Gastrocnemius medialis (tissue), 4 donors: Measurements from ENCODE around the gene PRDX5. TPM values are rescaled to one million over a fixed set of nuclear protein-coding genes. Genes with fewer than 3 reads are reported as not detected.

ENCODE experiments used
- ATAC-seq, 2 donors: fragments of 150-250 bp; one replicate each; pipeline ENCODE4 v1.9.1; 2016
- DNase-seq, 2 donors: peaks; one replicate each; pipeline ENCODE4 v3.0.0-alpha.2; 2019
- H3K27ac ChIP-seq, 4 donors: fragments of 200-600 bp; sonication (generic); 1 replicate in 1 of 4; 2 replicates in 3 of 4; pipeline ENCODE4 v1.5.1; 2016 to 2018; ENCODE audit warnings: mild to moderate bottlenecking in 2 of 4, moderate library complexity in 1 of 4
- H3K27me3 ChIP-seq, 3 donors: fragments of 200-600 bp; sonication (generic) in 2 of 3; 1 replicate in 1 of 3; 2 replicates in 2 of 3; pipeline versions ENCODE4 v1.5.1 to v1.6.0; 2016 to 2019; ENCODE audit warnings: mild to moderate bottlenecking in 1 of 3, moderate library complexity in 1 of 3
- H3K36me3 ChIP-seq, 2 donors: fragments of 200-600 bp; sonication (generic) in 1 of 2; one replicate each; pipeline ENCODE4 v1.5.1; 2017 to 2018
- H3K4me1 ChIP-seq, 2 donors: fragments of 200-600 bp; sonication (generic) in 1 of 2; one replicate each; pipeline ENCODE4 v1.5.1; 2016 to 2017; ENCODE audit warnings: mild to moderate bottlenecking in 2 of 2
- H3K4me3 ChIP-seq, 4 donors: fragments of 200-600 bp; sonication (generic) in 3 of 4; 1 replicate in 1 of 4; 2 replicates in 3 of 4; pipeline ENCODE4 v1.5.1; 2016 to 2019; ENCODE audit warnings: mild to moderate bottlenecking in 2 of 4
- H3K9me3 ChIP-seq, 3 donors: fragments of 200-600 bp; sonication (generic) in 2 of 3; 1 replicate in 1 of 3; 2 replicates in 2 of 3; pipeline ENCODE4 v1.5.1; 2016 to 2019
- POLR2A ChIP-seq, 2 donors: fragments of 450-650 bp; IDR thresholded peaks; one replicate each; pipeline ENCODE4 v1.6.1; 2017; ENCODE audit warnings: antibody characterized with exemption in 2 of 2, mild to moderate bottlenecking in 2 of 2, moderate library complexity in 2 of 2
- in situ Hi-C, 4 donors: fragments of 200-750 bp; cut with MboI; loops; one replicate each; pipeline versions ENCODE4 v1.15.0 to v1.8.0; 2017; ENCODE audit warnings: low sequenced_read_pairs in 4 of 4
- intact Hi-C: fragments of 100-400 bp; cut with DNase I; formaldehyde crosslinking; loops from one replicate; pipeline ENCODE4 v1.15.1; 2023; ENCODE audit warnings: low total_unique reads
- total RNA-seq, 4 donors: library from RNA; depleted of rRNA; stranded (reverse); fragments of >200 nt; gene quantifications; one replicate each; pipeline versions ENCODE4 v1.1.0 to v1.2.3, GENCODE V29; 2016
- TF ChIP-seq, protein P1 (sequence below), 5 experiments: fragments of 450-650 bp in 3 of 5; fragments of 200-600 bp in 2 of 5; sonication (generic) in 2 of 5; IDR thresholded peaks in 4 of 5; conservative IDR thresholded peaks in 1 of 5; 1 replicate in 4 of 5; 2 replicates in 1 of 5; pipeline ENCODE4 v1.5.1; 2016 to 2019; ENCODE audit warnings: antibody characterized with exemption in 5 of 5, mild to moderate bottlenecking in 3 of 5, moderate library complexity in 3 of 5

Gene PRDX5
- total RNA-seq, 4 donors from 2014 or later = 170 to 257 (median 219) TPM

DNA sequence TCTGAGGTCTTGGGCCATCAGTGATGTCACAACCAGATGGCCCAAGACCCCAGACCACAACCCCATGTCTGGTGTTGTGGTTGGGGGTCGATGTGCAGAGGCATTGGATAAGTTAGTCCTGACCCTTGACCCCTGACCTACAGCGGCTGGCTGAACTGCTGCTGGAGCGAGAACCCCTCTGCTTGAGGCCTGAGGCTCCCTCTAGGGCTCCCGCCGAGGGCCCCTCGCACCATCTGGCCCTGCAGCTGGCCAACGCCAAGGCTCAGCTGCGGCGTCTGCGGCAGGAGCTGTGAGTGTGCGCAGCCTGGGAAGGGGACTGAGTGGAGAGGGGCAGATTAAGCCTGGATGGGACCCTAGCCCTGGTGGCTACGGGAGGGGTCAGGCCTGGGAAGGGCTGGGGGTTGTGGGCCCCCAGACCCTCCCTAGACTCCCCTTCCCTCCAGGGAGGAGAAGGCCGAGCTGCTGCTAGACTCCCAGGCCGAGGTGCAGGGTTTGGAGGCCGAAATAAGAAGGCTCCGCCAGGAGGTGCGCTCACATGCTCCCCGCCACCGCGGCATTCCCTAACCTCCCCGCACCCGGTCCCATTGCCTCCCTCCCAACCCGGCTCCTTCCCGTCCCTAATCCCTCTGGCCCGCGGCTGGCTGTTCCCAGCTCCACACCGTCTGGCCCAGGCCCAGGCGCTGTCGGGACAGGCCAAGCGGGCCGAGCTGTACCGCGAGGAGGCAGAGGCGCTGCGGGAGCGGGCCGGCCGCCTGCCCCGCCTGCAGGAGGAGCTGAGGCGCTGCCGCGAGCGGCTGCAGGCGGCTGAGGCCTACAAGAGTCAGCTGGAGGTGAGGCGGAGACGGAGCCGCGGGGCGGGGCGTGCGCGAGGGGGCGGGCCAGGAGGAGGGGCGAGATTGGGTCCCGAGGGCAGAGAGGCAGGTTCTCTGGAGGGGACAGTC is 24.2 kb downstream of the PRDX5 start:
- TF ChIP-seq POLR2A (IDR thresholded peaks at IDR 0.05) = peak; percentile 44 to 47
- TF ChIP-seq, protein P1, sequence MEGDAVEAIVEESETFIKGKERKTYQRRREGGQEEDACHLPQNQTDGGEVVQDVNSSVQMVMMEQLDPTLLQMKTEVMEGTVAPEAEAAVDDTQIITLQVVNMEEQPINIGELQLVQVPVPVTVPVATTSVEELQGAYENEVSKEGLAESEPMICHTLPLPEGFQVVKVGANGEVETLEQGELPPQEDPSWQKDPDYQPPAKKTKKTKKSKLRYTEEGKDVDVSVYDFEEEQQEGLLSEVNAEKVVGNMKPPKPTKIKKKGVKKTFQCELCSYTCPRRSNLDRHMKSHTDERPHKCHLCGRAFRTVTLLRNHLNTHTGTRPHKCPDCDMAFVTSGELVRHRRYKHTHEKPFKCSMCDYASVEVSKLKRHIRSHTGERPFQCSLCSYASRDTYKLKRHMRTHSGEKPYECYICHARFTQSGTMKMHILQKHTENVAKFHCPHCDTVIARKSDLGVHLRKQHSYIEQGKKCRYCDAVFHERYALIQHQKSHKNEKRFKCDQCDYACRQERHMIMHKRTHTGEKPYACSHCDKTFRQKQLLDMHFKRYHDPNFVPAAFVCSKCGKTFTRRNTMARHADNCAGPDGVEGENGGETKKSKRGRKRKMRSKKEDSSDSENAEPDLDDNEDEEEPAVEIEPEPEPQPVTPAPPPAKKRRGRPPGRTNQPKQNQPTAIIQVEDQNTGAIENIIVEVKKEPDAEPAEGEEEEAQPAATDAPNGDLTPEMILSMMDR (IDR thresholded peaks at IDR 0.05 in 4 of 5, conservative IDR thresholded peaks at IDR 0.05 in 1 of 5) = peak in 4 of 5 experiments; percentile 21 to 62 (median 38)
- intact Hi-C loops = loop anchor here (1.0 to 5.0 kb wide), 3 partner anchors 13 to 35 kb away; partner anchors contain the start of genes ESRRA and PRDX5

DNA sequence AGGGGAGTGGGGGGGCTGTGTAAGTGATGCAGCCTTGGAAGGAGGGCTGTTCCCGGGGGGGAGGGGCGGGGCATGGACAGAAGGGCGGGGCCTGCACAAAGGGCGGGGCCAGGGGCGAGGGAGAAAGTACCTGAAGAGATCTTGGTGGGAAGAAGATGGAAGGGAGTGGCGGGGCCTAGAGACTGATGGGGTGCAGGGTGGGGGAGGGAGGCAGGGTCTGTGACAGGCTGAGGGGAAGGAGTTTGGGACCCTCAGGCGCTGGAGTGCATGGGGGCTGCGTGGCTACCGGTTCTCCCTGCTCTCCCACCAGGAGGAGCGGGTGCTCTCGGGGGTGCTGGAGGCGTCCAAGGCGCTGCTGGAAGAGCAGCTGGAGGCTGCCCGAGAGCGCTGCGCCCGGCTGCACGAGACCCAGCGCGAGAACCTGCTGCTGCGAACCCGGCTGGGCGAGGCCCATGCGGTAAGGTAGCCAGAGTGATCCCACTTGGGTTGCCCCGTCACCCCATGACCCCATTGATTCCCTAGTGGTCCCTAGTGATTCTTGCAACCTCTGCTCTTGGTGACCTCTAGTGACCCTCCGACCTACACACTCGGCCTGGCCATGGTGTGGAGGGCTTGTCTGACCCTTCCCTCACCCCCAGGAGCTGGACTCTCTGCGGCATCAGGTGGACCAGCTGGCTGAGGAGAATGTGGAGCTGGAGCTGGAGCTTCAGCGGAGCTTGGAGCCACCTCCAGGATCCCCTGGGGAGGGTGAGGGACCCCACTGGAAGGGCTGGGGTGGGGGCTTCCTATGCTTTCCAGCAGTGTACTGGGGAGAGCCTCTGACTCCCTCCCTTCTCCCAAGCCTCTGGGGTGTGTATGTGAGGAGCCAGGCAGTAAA is 25.2 kb downstream of the PRDX5 start:
- intact Hi-C loops = loop anchor here (1.0 to 5.0 kb wide), 3 partner anchors 12 to 36 kb away; partner anchors contain the start of genes ESRRA and PRDX5
- peak overlapping the region; percentile 80 to 91 (median 84) for H3K27ac ChIP-seq
- H3K9me3 ChIP-seq = no peaks in the 10 kb centered on the region
- peaks cover 0 to 4% of the 10 kb centered on the region in 2 donors for H3K4me1 ChIP-seq
- DNase-seq (no peak), ATAC-seq (peak; percentile 60 to 62)
- in situ Hi-C loops = no loop called here
- no peaks in the 10 kb centered on the region for H3K27me3 ChIP-seq
- no peak for TF ChIP-seq POLR2A (IDR thresholded peaks at IDR 0.05)
- TF ChIP-seq, protein P1 (IDR thresholded peaks at IDR 0.05 in 4 of 5, conservative IDR thresholded peaks at IDR 0.05 in 1 of 5) = no peak
- peak overlapping the region; percentile 40 to 80 (median 57) for H3K4me3 ChIP-seq
- no peaks in the 10 kb centered on the region for H3K36me3 ChIP-seq

More for the DNA sequence above, 24.2 kb downstream of the PRDX5 start:
- Histone ChIP-seq H3K27me3 (no peaks in the 10 kb centered on the region), H3K27ac (peak overlapping the region; percentile 80 to 91 (median 84)), H3K9me3 (no peaks in the 10 kb centered on the region), H3K4me3 (peak overlapping the region; percentile 40 to 80 (median 57)), H3K36me3 (no peaks in the 10 kb centered on the region), H3K4me1 (peaks cover 0 to 4% of the 10 kb centered on the region in 2 donors)
- in situ Hi-C loops = no loop called here
- peak; percentile 80 to 92 for DNase-seq
- ATAC-seq = peak; percentile 91 to 93

DNA sequence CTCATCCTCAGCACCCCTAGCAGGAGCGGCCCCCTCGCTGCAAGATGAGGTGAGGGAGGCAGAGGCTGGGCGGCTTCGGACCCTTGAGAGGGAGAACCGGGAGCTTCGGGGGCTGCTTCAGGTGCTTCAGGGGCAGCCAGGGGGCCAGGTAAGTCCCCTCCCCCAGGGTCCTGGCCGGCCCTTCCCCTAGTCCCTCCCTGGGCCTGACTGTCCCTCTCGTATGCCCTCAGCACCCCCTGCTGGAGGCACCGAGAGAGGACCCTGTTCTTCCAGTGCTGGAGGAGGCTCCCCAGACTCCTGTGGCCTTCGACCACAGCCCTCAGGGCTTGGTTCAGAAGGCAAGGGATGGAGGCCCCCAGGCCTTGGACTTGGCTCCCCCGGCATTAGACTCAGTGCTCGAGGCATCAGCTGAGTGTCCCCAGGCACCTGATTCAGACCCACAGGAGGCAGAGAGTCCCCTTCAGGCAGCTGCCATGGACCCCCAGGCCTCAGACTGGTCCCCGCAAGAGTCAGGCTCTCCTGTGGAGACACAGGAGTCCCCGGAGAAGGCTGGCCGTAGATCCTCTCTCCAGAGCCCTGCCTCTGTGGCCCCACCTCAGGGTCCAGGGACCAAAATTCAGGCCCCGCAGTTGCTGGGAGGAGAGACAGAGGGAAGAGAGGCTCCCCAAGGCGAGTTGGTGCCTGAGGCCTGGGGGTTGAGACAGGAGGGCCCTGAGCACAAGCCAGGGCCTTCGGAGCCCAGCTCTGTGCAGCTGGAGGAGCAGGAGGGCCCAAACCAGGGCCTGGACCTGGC is 26.0 kb downstream of the PRDX5 start:
- in situ Hi-C loops (no loop called here), intact Hi-C loops (loop anchor here (5.0 kb wide), 1 partner anchor 37 kb away; the partner anchor contains the start of gene ESRRA)
- ATAC-seq (no peak), DNase-seq (no peak)
- no peaks in the 10 kb centered on the region for H3K36me3 ChIP-seq
- no peak overlapping the region for H3K4me3 ChIP-seq
- no peaks in the 10 kb centered on the region for H3K9me3 ChIP-seq
- no peak for TF ChIP-seq POLR2A (IDR thresholded peaks at IDR 0.05)
- TF ChIP-seq, protein P1 (IDR thresholded peaks at IDR 0.05 in 4 of 5, conservative IDR thresholded peaks at IDR 0.05 in 1 of 5) = peak in 3 of 5 experiments; percentile 20 to 40 (median 32)
- H3K4me1 ChIP-seq = peaks cover 0 to 4% of the 10 kb centered on the region in 2 donors
- no peak overlapping the region for H3K27ac ChIP-seq
- H3K27me3 ChIP-seq = no peaks in the 10 kb centered on the region

DNA sequence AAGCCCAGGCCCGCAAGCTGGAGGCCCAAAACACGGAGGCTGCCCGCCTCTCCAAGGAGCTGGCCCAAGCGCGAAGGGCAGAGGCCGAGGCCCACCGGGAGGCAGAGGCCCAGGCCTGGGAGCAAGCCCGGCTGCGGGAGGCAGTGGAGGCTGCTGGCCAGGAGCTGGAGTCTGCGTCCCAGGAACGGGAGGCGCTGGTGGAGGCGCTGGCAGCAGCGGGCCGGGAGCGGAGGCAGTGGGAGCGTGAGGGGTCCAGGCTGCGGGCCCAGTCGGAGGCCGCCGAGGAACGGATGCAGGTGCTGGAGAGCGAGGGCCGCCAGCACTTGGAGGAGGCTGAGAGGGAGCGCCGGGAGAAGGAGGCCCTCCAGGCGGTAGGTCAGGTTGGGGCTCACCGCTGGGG is 26.9 kb downstream of the PRDX5 start:
- DNase-seq (no peak), ATAC-seq (no peak)
- TF ChIP-seq POLR2A (IDR thresholded peaks at IDR 0.05) = no peak
- TF ChIP-seq, protein P1 (IDR thresholded peaks at IDR 0.05 in 4 of 5, conservative IDR thresholded peaks at IDR 0.05 in 1 of 5) = no peak
- Histone ChIP-seq H3K4me3 (no peak overlapping the region), H3K36me3 (no peaks in the 10 kb centered on the region), H3K27ac (no peak overlapping the region), H3K27me3 (no peaks in the 10 kb centered on the region), H3K4me1 (peaks cover 0 to 4% of the 10 kb centered on the region in 2 donors), H3K9me3 (no peaks in the 10 kb centered on the region)
- intact Hi-C loops (loop anchor here (5.0 kb wide), 1 partner anchor 37 kb away; the partner anchor contains the start of gene ESRRA), in situ Hi-C loops (no loop called here)
